ENCODE data around the gene MAPK9.

The MAPK9 gene

DNA sequence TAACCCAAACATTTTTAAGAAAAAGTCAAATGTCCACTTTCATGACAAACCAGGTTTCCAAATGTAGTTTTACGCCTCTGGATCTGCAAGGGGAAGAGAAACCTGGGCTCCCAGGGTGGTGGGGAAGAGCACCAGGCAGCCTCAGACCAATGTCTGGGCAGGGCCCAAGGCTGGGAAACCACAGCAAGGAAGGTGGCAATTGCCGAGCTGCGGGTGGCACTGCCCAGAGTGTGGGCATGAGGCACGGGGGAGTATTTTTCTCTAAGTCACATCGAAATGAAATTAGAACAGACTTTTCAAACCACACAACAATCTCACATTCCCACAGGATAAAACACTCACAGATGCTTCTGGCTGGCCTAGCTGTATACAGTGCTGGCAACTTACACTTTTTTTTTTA is 50.3 kb downstream of the MAPK9 start:
- Histone ChIP-seq H3K9ac (ENCODE audit: low read length) (no peak overlapping the region), H3K9me3 (ENCODE audit: control insufficient read depth, low read length) (no peaks in the 10 kb centered on the region), H3K36me3 (ENCODE audit: control insufficient read depth, insufficient read depth, low read length) (no peaks in the 10 kb centered on the region), H3K27me3 (ENCODE audit: control insufficient read depth, insufficient read depth, low read length) (no peaks in the 10 kb centered on the region), H3K4me1 (ENCODE audit: control insufficient read depth, insufficient read depth, low read length) (no peaks in the 10 kb centered on the region), H3K4me3 (ENCODE audit: low read length) (no peak overlapping the region)

GRCh38 chr5:180238631-180239030 is 53.3 kb downstream of the MAPK9 start:
- H3K4me1 ChIP-seq (ENCODE audit: control insufficient read depth, insufficient read depth, low read length), result no peaks in the 10 kb centered on the region

GRCh38 chr5:180235846-180236245 is 56.0 kb downstream of the MAPK9 start:
- H3K9me3 ChIP-seq (ENCODE audit: control insufficient read depth, low read length), result no peaks in the 10 kb centered on the region
- H3K36me3 ChIP-seq (ENCODE audit: control insufficient read depth, insufficient read depth, low read length), result no peaks in the 10 kb centered on the region
- no peak overlapping the region for H3K9ac ChIP-seq (ENCODE audit: low read length)
- H3K4me3 ChIP-seq (ENCODE audit: low read length), result no peak overlapping the region
- H3K27me3 ChIP-seq (ENCODE audit: control insufficient read depth, insufficient read depth, low read length), result no peaks in the 10 kb centered on the region
- H3K4me1 ChIP-seq (ENCODE audit: control insufficient read depth, insufficient read depth, low read length), result no peaks in the 10 kb centered on the region

More at GRCh38 chr5:180238631-180239030, 53.3 kb downstream of the MAPK9 start:
- no peaks in the 10 kb centered on the region for H3K9me3 ChIP-seq (ENCODE audit: control insufficient read depth, low read length)
- no peak overlapping the region for H3K4me3 ChIP-seq (ENCODE audit: low read length)
- no peak overlapping the region for H3K9ac ChIP-seq (ENCODE audit: low read length)
- H3K36me3 ChIP-seq (ENCODE audit: control insufficient read depth, insufficient read depth, low read length), result no peaks in the 10 kb centered on the region
- no peaks in the 10 kb centered on the region for H3K27me3 ChIP-seq (ENCODE audit: control insufficient read depth, insufficient read depth, low read length)

DNA sequence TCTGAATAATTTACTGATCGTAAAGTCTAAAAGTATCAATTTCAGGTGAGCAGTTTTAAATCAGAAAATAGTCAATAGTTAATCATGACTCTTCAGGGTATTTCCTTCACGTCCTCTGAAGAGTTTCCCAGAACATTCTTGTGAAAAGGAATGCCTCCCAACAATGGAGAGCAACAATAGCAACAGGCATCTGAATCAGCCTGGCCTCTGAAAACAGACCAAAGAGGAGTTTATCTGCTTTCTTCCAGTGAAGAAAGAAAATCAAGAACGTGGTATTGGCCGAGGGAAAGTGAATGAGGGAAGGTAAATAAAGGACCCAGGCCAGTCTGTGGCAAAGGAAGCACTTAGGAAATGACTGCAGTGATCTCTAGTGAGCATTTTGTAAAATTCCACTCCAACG is 56.8 kb downstream of the MAPK9 start:
- Histone ChIP-seq H3K36me3 (ENCODE audit: control insufficient read depth, insufficient read depth, low read length) (no peaks in the 10 kb centered on the region), H3K4me1 (ENCODE audit: control insufficient read depth, insufficient read depth, low read length) (no peaks in the 10 kb centered on the region), H3K27me3 (ENCODE audit: control insufficient read depth, insufficient read depth, low read length) (no peaks in the 10 kb centered on the region), H3K9me3 (ENCODE audit: control insufficient read depth, low read length) (no peaks in the 10 kb centered on the region), H3K4me3 (ENCODE audit: low read length) (no peak overlapping the region), H3K9ac (ENCODE audit: low read length) (no peak overlapping the region)

DNA sequence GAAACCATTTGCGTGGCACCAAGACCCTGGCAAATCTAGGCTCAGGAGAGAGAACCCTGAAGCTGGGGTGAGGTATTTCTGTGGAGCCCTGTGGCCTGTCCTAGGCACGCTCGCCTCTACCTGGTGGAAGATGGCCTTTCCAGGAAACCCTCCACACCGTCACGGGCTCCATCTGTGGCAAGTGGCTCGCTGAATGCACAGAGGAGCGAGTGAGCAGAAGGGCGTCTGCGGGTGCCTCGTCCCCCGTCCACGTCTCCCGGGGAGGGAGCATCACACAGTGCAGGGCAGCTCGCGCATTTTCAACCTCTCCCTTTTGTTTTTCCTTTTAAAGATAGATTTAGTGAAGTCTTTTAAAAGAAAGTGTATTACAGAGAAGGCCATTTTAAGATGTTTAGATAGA is 57.6 kb downstream of the MAPK9 start:
- H3K4me3 ChIP-seq (ENCODE audit: low read length), result no peak overlapping the region
- no peaks in the 10 kb centered on the region for H3K9me3 ChIP-seq (ENCODE audit: control insufficient read depth, low read length)
- H3K9ac ChIP-seq (ENCODE audit: low read length), result no peak overlapping the region
- H3K4me1 ChIP-seq (ENCODE audit: control insufficient read depth, insufficient read depth, low read length), result no peaks in the 10 kb centered on the region
- H3K36me3 ChIP-seq (ENCODE audit: control insufficient read depth, insufficient read depth, low read length), result no peaks in the 10 kb centered on the region
- no peaks in the 10 kb centered on the region for H3K27me3 ChIP-seq (ENCODE audit: control insufficient read depth, insufficient read depth, low read length)

GRCh38 chr5:180233729-180234128 is 58.2 kb downstream of the MAPK9 start:
- H3K4me1 ChIP-seq (ENCODE audit: control insufficient read depth, insufficient read depth, low read length), result no peaks in the 10 kb centered on the region
- no peak overlapping the region for H3K4me3 ChIP-seq (ENCODE audit: low read length)
- H3K9me3 ChIP-seq (ENCODE audit: control insufficient read depth, low read length), result no peaks in the 10 kb centered on the region
- H3K9ac ChIP-seq (ENCODE audit: low read length), result no peak overlapping the region
- no peaks in the 10 kb centered on the region for H3K36me3 ChIP-seq (ENCODE audit: control insufficient read depth, insufficient read depth, low read length)
- no peaks in the 10 kb centered on the region for H3K27me3 ChIP-seq (ENCODE audit: control insufficient read depth, insufficient read depth, low read length)

GRCh38 chr5:180230017-180230416 is 61.9 kb downstream of the MAPK9 start:
- H3K4me3 ChIP-seq (ENCODE audit: low read length), result no peak overlapping the region
- no peaks in the 10 kb centered on the region for H3K9me3 ChIP-seq (ENCODE audit: control insufficient read depth, low read length)
- H3K9ac ChIP-seq (ENCODE audit: low read length), result no peak overlapping the region
- H3K4me1 ChIP-seq (ENCODE audit: control insufficient read depth, insufficient read depth, low read length), result no peaks in the 10 kb centered on the region
- H3K36me3 ChIP-seq (ENCODE audit: control insufficient read depth, insufficient read depth, low read length), result no peaks in the 10 kb centered on the region
- no peaks in the 10 kb centered on the region for H3K27me3 ChIP-seq (ENCODE audit: control insufficient read depth, insufficient read depth, low read length)

DNA sequence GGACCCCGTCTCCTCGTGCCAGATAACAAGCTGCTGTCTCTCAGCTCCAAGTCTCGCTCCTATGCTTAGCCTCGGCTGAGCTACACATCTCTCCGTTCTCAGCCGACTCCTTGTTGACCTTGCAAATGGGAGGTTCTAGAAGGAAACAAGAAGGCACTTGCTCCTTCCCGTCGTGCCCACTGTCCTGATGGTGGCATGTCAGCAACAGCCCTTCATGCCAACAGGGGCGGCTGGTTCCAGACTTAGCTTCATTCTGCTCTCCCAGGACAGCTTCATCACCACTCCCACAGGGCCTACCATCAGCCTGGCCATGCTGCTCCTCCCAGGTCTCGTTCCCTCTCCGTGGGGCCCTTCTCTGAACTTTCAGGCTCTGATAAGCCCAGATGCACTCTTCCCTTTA is 69.8 kb downstream of the MAPK9 start:
- H3K9ac ChIP-seq (ENCODE audit: low read length), result no peak overlapping the region
- H3K36me3 ChIP-seq (ENCODE audit: control insufficient read depth, insufficient read depth, low read length), result no peaks in the 10 kb centered on the region
- H3K9me3 ChIP-seq (ENCODE audit: control insufficient read depth, low read length), result peaks cover 9% of the 10 kb centered on the region
- no peaks in the 10 kb centered on the region for H3K27me3 ChIP-seq (ENCODE audit: control insufficient read depth, insufficient read depth, low read length)
- no peak overlapping the region for H3K4me3 ChIP-seq (ENCODE audit: low read length)
- H3K4me1 ChIP-seq (ENCODE audit: control insufficient read depth, insufficient read depth, low read length), result no peaks in the 10 kb centered on the region

GRCh38 chr5:180217797-180218196 is 74.1 kb downstream of the MAPK9 start:
- peaks cover 9% of the 10 kb centered on the region for H3K9me3 ChIP-seq (ENCODE audit: control insufficient read depth, low read length)

GRCh38 chr5:180216646-180217171 is 75.2 kb downstream of the MAPK9 start:
- H3K9ac ChIP-seq (ENCODE audit: low read length), result no peak overlapping the region
- H3K36me3 ChIP-seq (ENCODE audit: control insufficient read depth, insufficient read depth, low read length), result no peaks in the 10 kb centered on the region
- H3K4me3 ChIP-seq (ENCODE audit: low read length), result no peak overlapping the region
- peaks cover 3% of the 10 kb centered on the region for H3K9me3 ChIP-seq (ENCODE audit: control insufficient read depth, low read length)
- H3K4me1 ChIP-seq (ENCODE audit: control insufficient read depth, insufficient read depth, low read length), result no peaks in the 10 kb centered on the region
- peaks cover under 1% of the 10 kb centered on the region for H3K27me3 ChIP-seq (ENCODE audit: control insufficient read depth, insufficient read depth, low read length)

More at GRCh38 chr5:180217797-180218196, 74.1 kb downstream of the MAPK9 start:
- H3K4me1 ChIP-seq (ENCODE audit: control insufficient read depth, insufficient read depth, low read length), result no peaks in the 10 kb centered on the region
- H3K27me3 ChIP-seq (ENCODE audit: control insufficient read depth, insufficient read depth, low read length), result no peaks in the 10 kb centered on the region
- H3K9ac ChIP-seq (ENCODE audit: low read length), result no peak overlapping the region
- no peaks in the 10 kb centered on the region for H3K36me3 ChIP-seq (ENCODE audit: control insufficient read depth, insufficient read depth, low read length)
- no peak overlapping the region for H3K4me3 ChIP-seq (ENCODE audit: low read length)

DNA sequence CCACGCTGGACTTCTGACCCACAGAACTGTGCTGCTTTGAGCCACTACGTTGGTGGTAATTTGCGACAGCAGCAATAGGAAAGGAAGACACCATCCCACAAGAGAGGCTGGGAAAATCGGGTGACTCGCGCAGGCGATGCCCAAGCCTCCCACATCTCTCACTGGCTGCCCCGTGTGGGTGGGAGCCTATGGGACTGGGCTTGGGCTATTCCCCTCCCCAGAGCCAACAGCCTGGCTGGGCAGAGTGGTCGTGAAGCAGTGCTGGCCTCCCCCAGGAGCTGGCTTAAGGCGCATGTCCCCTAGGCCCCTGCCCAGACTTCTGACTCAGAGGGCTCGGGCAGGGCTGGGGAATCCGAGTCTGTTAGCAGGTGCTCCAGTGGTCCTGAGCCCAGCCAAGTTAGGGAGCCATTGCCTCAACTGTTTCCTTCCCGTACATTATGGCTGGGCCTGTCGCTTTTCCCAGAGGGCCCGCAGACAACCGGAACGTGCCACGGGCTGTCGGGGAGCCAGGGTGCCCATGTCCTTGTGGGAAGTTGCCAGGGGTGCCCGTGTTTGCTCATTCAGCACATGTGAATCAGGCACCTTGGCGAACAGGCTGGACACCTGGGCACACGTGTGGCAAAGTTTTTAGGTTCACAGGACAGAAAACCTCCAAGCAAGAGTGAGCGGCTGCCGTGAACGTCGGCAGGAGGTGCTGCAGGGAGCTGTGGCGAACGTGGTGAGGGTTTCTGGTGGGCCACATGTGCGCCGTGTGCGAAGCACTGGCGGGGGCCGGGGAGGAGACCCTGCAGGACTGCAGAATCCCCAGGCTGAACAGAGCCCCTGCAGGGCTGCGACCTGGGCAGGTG is 75.9 kb downstream of the MAPK9 start:
- Histone ChIP-seq H3K36me3 (ENCODE audit: control insufficient read depth, insufficient read depth, low read length) (no peaks in the 10 kb centered on the region), H3K27me3 (ENCODE audit: control insufficient read depth, insufficient read depth, low read length) (peaks cover 3% of the 10 kb centered on the region), H3K4me1 (ENCODE audit: control insufficient read depth, insufficient read depth, low read length) (no peaks in the 10 kb centered on the region), H3K9ac (ENCODE audit: low read length) (no peak overlapping the region), H3K9me3 (ENCODE audit: control insufficient read depth, low read length) (peaks cover 3% of the 10 kb centered on the region), H3K4me3 (ENCODE audit: low read length) (no peak overlapping the region)

DNA sequence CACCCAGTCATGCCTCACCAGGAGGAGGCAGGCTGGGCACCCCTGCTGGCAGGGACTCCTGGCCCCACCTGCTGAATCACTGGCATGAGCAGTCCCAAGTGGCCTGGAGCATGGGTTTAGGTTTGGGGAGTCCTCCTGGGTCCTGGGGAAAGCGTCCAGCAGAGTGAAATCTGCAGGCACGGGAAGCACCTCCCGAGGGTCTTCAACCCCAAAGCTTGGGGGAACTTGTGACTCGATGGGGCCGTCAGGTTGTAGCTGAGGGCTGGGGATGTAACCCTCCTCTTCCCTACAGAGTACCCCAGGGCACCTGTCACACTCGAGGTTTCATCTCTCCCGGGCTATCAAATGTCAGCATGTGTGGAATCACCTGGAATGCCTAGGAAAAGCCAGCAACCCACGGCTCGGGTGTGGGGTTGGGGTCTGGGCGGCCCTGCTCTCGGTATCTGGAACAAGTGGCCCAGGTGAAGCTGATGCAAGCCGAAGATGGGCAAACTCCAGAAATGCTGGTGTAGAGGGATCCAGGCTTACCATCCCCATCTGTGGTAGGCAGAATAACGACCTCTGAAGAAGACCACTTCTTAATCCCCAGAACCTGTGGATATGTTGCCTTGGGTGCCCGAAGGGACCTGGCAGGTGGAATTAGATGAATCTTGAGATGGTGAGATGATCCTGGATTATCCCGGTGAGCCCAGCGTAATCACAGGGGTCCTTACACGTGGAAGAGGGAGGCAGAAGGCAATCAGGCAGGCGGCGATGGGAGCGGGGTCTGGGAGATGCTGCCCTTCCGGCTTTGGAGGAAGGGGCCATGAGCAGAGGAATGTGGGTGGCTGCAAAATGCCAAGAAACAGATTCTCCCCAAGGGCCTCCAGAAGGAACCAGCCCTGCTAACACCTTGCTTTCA is 76.8 kb downstream of the MAPK9 start:
- H3K4me3 ChIP-seq (ENCODE audit: low read length), result no peak overlapping the region
- H3K9me3 ChIP-seq (ENCODE audit: control insufficient read depth, low read length), result no peaks in the 10 kb centered on the region
- no peaks in the 10 kb centered on the region for H3K4me1 ChIP-seq (ENCODE audit: control insufficient read depth, insufficient read depth, low read length)
- H3K27me3 ChIP-seq (ENCODE audit: control insufficient read depth, insufficient read depth, low read length), result peaks cover 3% of the 10 kb centered on the region
- H3K36me3 ChIP-seq (ENCODE audit: control insufficient read depth, insufficient read depth, low read length), result no peaks in the 10 kb centered on the region
- no peak overlapping the region for H3K9ac ChIP-seq (ENCODE audit: low read length)
